HG03558 (cell line): ENCODE results near the gene KCNA2.

ENCODE experiments used
- ATAC-seq: cut with Tn5 transposase; IDR thresholded peaks from one replicate; pipeline ENCODE4 v1.9.1; 2021; ENCODE audit warnings: moderate number of reproducible peaks; ENCODE audit not compliant: unreplicated experiment; ENCODE audit errors: extremely low read depth

The KCNA2 gene

DNA sequence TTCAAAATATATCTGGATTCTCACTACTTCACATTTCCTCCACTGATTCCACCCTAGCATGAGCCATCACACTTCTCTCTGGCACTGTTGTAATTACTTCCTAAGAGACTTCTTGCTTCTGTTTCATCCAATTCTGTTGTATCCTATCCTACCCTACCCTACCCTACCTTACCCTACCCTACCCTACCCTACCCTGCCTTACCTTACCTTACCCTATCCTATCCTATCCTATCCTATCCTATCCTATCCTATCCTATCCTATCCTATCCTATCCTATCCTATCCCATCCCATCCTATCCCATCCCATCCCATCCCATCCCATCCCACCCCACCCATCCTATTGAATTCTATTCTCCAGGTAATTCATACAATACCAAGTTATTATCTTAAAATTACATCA lies 29.7 kb downstream of the KCNA2 start:
- no peak for ATAC-seq

GRCh38 chr1:110573314-110573713 lies 32.8 kb downstream of the KCNA2 start:
- no peak for ATAC-seq

DNA sequence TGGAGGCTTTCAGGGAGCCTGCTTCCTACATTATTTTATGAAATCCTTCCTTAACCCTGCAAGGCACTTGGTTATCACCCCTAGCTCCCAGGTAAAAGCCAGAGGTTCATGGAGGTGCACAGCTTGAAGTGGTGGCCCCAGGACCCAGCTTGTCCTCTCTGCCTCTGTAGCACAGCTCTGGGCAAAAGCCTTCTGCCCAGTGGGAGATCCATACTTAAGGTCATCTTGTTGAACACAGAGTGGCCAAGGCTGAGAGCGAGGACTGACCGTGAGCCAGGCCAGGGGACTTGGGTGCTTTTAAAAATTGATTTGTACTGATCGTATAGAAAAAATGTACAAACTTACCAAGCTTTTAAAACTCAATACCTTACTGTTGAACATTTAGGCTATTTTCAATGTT lies 33.4 kb downstream of the KCNA2 start:
- no peak for ATAC-seq

- no peak for ATAC-seq
Observed at GRCh38 chr1:110570901-110571300, 35.3 kb downstream of the KCNA2 start.

GRCh38 chr1:110570307-110570706 lies 35.9 kb downstream of the KCNA2 start:
- no peak for ATAC-seq

DNA sequence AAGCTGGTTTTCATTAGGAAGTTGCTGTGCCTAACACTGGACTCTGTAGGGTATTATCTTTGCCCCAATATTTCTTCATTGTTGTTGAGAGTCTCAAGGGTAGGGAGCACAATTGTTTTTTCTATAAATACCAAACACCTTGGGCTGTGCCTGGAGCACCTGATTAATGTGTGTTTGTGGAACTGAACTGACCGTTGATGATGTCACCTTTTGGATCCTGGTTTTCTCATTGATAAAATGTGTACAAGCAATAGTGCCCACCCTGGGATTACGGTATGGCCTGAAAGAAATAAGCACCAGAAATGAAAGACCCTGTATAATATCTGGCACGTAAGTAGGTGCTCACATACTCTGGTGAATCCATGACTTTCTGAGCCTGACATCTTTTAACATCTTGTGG lies 39.3 kb downstream of the KCNA2 start:
- no peak for ATAC-seq

- no peak for ATAC-seq
Observed at GRCh38 chr1:110565565-110565964, 40.6 kb downstream of the KCNA2 start.

- no peak for ATAC-seq
Observed at GRCh38 chr1:110563089-110563488, 43.1 kb downstream of the KCNA2 start.

DNA sequence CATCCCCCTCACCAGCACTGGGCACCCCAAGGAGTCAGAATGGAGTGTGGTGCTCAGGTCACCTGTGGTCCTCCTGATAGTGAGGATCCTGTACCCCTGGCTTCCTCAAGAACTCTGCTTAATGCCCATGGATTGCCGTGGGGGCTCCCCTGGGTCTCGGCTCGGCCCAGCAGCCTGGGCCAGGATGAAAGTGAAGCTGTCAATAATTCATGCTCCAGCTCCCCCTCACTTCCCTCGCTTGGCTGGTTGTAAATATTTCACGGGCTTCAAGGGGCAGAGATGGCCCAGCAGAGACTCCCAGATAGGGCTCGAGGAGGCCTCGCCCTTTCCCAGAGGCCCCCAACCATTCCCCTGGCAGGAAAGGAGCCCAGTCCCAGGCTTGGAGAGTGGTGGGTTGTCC lies 44.6 kb downstream of the KCNA2 start:
- ATAC-seq, result no peak

DNA sequence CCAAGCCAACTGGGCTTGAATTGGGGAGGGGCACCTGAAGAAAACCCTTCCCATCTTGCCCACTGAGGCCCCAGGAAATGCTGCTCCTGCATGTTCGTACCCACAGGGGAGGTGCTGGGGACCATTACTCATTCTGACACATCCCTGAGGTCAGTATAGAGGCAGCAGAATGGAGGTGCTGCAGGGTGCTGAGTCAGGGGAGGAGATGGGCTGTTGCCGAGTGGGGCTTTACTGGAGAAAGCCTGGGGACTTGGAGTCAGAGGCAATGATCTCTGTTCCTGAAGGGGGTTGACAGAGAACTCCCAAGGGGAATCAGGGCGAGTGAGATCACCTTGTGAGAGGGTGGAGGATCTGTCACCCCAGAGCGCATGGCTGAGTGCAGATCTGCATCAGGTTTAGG lies 47.0 kb downstream of the KCNA2 start:
- no peak for ATAC-seq

- no peak for ATAC-seq
Observed at GRCh38 chr1:110557481-110557880, 48.7 kb downstream of the KCNA2 start.

GRCh38 chr1:110556471-110556807 lies 49.7 kb downstream of the KCNA2 start:
- ATAC-seq, result no peak

DNA sequence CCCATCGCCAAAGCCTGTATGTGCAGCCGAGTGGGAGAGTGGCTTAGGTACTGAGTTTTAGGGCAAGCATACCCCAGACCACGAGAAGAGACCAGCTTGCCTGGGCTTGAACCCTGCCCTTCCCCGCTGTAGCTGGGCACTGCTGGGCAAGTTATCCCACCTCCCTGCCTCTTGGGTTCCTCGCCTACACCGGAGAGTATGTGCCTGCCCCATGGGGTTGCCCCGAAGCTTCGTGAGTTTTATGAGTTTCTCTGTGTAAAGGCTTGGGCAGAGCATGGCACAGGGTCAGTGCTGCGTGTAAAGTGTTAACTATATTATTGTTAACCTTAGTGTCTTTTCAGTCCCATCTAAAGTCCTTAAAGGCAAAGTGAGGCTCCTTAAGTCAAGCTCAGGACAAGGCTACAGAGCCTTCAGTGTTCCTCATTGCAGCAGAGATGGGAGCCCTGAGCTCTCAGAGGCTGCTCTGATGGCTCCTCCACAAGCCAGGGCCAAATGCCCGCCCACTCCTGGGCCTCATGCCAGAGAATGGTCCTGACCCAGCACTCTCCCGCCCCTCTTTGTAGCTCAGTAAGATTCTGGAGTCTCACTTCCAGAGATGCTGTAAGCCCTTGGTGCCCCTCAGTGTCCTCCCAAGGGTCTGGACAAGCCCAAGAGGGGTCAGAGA lies 50.2 kb downstream of the KCNA2 start:
- no peak for ATAC-seq

DNA sequence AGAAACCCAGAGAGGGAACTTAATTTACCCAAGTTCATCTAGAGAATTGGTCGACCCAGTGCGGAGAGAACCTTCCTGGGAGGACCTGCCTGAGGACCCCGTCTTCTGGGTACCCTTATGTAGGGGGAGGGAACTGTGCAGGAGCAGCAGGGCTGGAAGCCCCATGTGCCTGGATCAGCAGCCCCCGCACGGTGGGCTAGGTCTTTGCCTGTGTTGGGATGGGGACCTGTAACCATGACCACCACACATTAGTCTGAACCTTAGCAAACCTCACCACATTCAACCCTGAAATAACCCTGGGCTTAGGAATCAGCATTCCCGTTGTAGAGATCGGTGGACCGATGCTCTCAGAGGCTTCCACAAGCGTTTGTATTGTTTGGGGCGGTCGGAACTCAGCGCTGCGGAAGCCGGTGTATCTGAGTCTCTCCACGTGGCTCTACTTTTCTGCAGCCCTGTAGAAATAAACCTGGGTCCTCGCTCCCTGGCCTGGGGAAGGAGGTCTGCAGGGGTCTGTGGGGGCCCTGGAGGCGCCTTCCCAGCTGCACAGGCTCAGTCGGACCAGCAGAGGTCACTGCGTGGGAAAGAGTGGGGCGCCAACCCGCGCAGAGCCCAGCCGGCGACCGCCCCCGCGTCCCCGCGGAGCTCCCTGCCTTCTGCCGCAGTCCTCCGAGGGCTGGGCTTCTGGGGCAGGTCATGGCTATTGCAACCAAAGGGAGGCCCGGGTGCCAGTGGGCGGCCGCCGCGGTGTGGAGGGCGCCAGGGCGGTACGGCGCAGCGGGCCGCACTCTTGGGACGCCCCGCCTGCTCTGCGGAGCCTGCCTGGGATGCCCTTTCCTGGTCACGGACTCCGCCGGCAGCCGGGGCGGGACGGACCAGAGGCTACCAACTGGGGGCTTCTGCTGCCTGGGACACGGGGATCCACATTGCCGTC lies 51.0 kb downstream of the KCNA2 start:
- ATAC-seq, result no peak

DNA sequence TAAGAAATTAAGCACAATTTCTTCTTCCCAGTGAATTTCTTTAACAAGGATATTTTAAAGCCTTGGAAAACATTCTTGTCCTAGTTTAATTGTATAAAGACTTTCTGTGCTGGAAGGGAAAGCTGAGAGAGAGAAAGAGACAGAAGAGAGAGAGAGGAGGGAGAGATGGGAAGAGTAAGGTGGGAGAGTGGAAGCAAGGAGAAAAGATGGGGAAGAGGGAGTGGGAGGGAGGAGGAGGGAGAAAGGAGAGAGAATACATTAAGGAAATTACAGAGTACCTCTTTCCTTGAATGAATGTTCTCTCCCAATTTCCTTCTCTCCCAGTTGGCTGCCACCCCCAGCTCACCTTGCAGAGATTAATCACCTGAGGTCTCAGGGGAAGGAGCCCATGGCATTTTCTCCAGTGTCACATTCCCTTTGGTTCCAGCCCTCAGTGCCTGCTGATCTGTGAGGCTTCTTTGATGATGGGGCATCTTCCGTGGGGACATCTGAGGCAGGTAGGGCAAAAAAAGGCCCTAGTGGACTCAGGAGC lies 54.8 kb downstream of the KCNA2 start:
- no peak for ATAC-seq

DNA sequence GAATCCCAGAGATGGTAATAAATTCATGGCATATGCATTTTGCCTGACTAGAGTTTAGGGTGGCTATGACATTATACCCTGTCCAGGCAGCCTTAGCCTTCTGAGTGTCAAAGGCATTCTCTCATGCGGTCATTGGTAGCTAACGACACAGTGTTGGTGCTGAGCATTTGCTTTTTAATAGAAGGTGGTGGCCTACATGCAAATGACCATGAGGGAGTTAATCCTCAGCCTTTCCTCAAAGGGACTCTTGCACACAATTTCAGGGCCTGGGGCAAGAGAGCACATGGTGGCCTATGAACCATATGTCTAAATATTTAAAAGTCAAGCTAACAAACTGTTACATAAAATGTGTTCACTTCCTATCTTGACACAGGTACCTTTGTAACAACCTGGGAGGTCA lies 56.3 kb downstream of the KCNA2 start:
- no peak for ATAC-seq

GRCh38 chr1:110548381-110548780 lies 57.8 kb downstream of the KCNA2 start:
- no peak for ATAC-seq

DNA sequence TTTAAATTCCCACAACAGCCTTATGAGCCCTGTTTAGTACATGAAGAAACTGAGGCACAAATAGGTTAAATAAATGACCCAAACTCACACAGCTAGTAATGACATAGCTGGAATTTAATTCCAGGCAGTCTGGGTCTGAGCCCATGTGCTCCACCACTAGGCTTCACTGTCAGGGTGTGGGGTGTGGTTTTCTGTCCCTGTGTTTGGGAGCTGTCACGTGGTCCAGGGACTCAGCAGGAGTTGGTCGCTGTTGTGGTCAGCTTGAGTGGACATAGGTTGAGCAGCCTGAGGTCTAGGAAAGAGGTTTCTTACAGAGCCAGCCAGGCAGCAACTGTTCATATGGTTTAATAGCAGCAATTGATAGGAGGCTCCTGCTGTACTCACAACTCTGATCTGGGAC lies 59.1 kb downstream of the KCNA2 start:
- ATAC-seq, result no peak

- ATAC-seq, result no peak
Observed at GRCh38 chr1:110545492-110545891, 60.7 kb downstream of the KCNA2 start.

DNA sequence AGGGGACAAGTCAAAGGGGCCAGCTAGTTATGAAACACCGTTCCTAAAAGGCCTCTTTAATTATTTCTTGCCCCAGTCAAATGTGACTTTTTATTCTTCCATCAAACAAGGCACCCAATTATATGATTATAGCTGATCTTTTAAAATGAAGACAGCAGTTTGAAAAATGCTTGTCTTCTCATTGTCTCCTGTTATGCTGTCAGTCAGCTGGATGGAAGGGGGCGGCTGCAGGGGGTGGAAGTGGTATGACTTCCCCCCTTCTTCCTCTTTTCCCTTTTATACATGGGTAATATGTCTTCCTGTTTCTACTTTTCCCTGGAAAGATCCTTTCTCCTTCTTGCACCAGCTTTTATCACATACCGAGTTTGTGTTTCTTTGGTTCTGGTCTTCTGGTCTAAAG lies 61.4 kb downstream of the KCNA2 start:
- ATAC-seq, result no peak
